HG03095 (cell line): ENCODE data around the gene QARS1.
A peak's percentile ranks its signal among the peaks of the same experiment; 100 is the strongest.

ENCODE experiments used
- ATAC-seq: cut with Tn5 transposase; IDR thresholded peaks from one replicate; pipeline ENCODE4 v1.9.1; 2021; ENCODE audit warnings: moderate library complexity; ENCODE audit not compliant: unreplicated experiment

QARS1 gene

DNA sequence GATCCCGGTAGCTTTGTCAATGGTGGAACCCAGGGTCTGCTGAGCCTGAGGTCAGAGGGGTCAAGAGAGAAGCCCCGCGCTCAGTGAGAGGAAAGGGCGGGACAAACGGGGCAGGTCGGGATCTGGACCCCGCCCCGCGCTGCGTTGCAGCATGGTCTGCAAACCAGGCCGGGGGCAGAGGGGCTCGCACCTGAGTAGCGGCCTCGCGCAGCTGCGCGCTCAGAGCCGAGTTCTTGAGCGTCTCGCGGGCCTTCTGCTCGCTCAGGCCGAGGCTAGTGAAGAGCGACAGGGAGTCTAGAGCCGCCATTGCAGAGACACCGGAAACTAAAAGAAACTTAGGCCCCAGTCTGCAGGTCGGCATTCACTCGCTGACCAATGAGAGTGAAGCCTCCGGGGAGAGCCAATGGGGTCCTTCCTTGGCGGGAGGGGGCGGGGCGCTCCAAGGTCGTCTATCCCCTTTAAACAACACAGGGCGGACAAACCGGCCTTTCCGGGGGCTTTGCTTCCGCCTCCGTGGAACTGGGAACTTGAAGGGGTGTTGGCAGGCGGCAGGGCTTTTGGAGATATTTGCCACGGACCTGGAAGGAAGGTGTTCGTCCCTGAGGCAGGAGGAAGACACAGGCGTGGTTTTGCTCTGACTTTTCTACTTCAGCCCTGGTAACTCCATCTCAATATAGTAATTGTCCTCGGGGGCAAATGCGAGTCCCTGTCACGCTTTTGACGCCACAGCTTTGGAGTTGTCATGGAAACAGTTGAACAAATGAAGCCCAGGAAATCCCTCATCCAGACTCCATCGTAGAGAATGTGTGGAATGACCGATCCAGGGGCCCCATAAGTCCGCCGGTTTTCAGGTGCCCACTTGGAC, at the start of gene QARS1:
QARS1 (minus strand) TSS at position 331 of the 865 bp plus-strand sequence; CDS start at position 307, 24 bp downstream.
- peak; percentile 75 for ATAC-seq

GRCh38 chr3:49153349-49153912, 48.9 kb upstream of the QARS1 start:
- no peak for ATAC-seq

GRCh38 chr3:49151610-49152009, 47.1 kb upstream of the QARS1 start:
- no peak for ATAC-seq

- ATAC-seq, result no peak
Measured at GRCh38 chr3:49148159-49148558, 43.6 kb upstream of the QARS1 start.

GRCh38 chr3:49140080-49140479, 35.5 kb upstream of the QARS1 start:
- ATAC-seq, result no peak

GRCh38 chr3:49135499-49135898, 30.9 kb upstream of the QARS1 start:
- no peak for ATAC-seq

DNA sequence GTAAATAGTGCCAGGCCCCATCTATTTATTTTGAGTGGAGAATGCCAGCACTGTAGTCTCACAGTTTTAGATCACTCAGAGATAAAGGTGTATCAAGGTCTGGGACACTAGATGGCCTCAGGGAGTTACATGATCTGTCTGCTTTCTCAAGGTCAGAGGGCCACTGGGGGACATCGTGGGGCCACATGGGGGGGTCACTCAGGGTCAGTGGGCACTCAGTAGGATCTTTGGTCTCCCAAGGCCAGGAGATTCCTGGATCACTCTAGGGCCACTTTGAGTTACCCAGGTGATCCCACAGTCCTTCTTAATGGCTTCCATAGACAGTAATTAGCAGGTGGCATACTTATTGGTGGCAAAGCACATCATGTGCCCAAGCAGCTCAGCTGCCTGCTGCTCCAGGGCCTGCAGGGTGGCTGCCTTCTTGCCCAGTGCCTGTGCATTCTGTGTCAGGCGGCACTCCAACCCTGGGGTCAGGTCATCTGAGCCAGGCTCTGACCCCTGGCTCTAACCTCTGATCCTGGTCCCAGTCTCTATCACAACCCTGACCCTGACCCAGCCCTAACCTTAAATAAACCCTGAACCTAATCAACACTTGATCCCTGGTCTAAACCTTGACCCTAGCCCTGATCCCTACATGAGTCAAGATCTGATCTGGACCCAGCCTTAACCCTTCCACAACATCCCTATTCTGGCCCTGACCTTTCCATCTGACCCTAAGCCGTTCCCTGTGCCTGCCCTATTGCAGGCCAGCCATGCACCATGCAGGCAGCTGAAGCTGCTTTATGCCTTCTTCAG, 30.1 kb upstream of the QARS1 start:
- ATAC-seq, result no peak

DNA sequence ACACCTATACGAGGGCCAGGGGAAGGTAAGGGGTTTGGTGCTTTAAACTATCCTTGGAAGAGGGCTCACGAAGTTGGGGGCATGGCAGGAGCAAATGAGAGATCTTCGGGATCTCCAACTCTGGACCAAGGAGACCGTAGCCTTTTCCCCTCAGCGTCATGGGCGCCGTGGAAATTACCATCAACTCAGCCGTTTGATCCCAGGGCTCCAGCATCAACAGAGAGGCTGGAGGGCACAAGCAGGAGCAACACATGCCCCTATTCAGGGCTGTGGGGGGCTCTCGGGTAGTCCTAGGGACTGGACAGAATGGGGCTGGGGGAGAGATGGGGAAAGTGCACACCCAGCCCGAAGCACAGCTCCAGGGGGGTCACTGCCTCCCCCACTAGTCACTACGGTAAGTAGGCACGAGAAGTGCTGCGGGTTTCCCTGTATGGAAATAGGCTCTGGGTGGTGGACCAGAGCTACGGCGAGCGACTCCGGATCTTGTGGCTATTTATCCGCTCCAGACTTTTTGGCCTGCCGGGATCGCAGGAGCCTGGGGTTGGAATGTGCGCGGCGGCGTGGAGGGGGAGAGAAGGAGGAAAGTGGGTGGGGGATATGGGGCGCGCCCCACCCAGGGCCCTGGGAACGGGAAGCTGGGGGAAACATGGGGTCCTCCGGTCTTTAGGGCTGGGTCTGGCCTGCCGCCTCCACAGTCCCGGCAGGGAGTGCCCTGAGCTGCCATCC, 28.8 kb upstream of the QARS1 start:
- no peak for ATAC-seq

- no peak for ATAC-seq
Measured at GRCh38 chr3:49132437-49133225, 28.1 kb upstream of the QARS1 start, which contains the start of gene LAMB2. Gene LAMB2 (minus strand): TSS chr3:49133050. CDS start chr3:49132867, 183 bp downstream.

DNA sequence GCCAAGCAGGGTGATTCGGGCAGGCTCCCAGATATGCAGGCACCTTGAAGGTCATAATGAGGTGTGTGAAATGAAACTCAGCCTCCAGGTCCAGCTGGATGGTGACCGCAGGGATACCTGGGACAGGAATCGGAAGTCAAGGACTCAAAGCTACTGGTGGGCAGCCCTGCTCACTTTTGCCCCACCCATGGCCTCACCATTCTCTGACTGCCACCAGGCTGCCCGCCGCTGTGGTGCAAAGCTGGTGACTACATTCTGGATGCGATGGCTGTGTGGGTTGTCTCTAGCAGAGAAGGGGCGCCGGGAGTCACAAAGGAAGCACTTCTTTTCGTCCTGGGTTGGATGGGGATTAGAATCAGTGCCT, 27.5 kb upstream of the QARS1 start:
- no peak for ATAC-seq

DNA sequence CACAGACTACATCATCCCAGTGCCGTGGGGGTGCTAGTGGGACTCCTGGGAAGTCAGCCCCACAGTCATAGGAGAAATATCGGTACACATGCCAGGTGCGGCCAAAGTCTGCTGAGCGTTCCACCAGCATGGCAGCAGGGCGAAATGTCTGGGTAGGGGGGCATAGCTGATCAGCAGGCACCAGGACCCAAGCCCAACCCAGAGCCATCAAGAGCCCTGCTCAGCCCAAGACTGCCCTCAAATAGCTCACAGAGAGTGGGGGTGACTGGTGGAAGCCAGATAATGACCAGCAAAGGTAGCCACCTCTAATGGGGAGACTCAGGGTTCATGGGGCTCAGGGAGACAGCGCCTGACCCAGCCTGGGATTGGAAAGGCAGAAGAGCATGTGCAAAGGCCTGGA, 27.0 kb upstream of the QARS1 start:
- ATAC-seq, result no peak

- ATAC-seq, result no peak
Measured at GRCh38 chr3:49131040-49131439, 26.5 kb upstream of the QARS1 start.

- ATAC-seq, result no peak
Measured at GRCh38 chr3:49124991-49125670, 20.6 kb upstream of the QARS1 start.

- ATAC-seq, result no peak
Measured at GRCh38 chr3:49124203-49124602, 19.6 kb upstream of the QARS1 start.

DNA sequence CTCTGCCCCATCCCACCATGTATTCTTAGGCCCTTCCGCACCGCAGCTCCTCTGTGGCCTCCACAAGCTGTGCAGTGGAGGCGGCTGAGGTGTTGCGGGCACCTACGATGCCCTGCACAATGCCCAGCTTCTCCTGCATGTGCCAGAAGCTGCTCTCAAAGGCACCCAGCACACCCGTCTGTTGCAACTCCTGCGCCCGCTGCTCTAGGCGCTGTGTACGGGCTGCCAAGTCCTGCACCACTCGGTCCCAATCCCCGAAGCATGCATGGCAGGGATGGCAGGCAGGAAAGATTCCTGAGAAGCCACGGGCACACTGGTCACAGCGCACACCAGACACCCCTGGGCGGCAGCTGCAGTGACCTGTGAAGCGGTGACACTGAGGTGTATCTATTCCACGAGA, 19.1 kb upstream of the QARS1 start:
- ATAC-seq, result no peak

DNA sequence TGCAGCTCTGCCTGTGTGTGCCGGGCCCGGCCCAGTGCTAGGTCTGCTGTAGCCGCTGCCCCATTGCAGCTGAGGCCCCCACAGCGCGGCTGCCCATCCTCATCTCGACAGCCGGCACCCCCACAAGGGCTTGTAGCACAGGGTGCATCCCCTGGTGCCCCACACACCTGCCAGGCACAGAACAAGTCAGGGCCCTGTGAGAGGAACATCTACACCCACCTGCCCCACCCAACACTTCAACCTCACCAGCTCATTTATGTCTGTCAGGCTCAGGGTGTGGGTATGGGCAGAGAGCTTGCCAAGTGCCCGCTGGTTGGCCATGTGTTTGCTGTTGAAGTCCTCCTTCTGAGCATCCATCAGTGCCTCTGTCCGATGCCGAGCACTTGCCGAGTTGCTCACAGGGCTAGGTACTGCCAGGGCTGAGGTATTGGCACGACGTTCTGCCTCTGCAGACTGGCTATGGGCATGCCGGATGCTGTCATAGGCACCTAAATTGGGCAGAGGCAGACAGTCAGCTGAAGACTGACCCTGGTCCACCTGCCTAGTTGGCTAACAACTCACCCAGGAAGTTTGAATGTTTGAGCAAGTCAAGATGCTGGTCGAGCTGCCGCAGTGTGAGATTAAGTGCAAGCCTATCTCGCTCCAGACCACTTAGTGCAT, 18.5 kb upstream of the QARS1 start:
- no peak for ATAC-seq

GRCh38 chr3:49122451-49122850, 17.9 kb upstream of the QARS1 start:
- no peak for ATAC-seq

DNA sequence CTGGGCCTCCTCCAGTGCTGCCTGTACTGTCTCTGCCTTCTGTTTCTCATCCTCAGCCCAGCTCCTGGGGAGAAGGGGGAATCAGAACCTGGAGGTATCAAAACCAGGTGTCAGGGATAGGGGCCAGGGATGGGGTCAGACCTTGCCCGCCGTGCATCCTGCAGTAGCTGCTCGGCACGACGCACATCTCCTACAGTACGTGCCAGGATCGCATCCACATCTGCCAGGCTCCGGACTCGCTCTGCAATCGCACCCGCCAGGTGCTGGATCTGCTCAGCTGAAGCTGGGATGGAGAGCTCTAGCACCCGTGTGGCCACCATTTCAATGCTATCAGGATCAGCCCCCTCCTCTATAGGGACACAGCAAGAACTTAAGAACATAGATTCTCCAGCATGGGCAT, 17.5 kb upstream of the QARS1 start:
- no peak for ATAC-seq

DNA sequence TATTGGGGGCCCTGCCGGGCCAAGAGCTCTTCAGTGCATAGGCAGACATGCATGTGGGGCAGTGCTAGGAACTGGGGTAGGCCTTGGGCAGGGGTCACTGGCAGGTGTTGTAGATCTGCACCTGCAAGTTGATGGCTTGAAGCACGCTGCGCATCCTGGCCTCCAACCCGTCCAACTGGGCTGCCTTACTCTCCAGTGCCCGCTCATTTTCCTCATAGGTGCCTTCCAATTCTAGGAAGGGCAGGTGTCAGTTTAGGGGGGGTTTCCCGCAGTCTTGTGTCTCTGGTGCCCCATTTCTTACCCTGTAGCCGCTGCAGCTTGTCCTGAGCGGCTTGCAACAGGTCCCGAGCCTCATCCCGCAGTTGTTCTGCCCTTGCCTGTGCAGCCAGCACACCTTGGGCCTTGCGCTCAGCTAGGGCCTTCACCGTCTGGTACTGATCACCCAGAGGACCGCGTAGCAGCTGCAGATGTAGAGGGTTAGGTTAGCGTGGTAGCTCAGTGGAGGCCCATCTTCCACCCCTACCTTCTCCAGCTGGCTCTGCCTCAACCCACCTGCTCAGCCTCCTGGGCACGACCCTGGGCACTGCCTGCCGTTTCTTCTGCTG, 16.7 kb upstream of the QARS1 start:
- no peak for ATAC-seq
